ENCODE results near the gene VAPA.

DNA sequence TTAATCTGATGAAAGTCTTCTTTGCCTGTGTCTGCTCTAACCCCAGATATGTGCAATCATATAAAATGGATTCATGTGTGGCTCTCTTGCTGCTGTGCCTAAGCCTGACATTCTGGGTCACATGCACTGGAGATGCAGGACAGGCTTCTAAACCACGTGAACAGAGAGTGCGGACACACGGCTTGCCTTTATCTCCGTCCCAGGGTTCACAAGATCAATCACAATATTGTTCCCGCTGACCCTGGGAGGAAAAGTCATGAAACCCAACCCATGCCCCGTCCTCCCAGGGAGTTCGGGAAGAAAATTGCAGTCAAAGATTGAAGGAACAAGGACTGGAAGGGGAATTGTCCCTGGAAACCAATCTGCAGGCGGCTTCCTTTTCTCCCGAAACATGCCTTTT is 74.8 kb downstream of the VAPA start:
- TF ChIP-seq CTCF (IDR thresholded peaks at IDR 0.05) = no peak
- no peak for TF ChIP-seq POLR2A (IDR thresholded peaks at IDR 0.05)
- no peak for TF ChIP-seq POLR2AphosphoS5 (IDR thresholded peaks at IDR 0.05; ENCODE audit: insufficient read depth in 1 of 2, low read depth in 1 of 2)

Data from vagina (tissue), 2 donors.